GM21528 (cell line): Measurements from ENCODE around the gene MED29.

Experiments used
- ATAC-seq: cut with Tn5 transposase; IDR thresholded peaks from one replicate; pipeline ENCODE4 v1.9.1; 2021; ENCODE audit warnings: mild to moderate bottlenecking, moderate library complexity; ENCODE audit not compliant: unreplicated experiment, low FRiP score

Gene MED29

DNA sequence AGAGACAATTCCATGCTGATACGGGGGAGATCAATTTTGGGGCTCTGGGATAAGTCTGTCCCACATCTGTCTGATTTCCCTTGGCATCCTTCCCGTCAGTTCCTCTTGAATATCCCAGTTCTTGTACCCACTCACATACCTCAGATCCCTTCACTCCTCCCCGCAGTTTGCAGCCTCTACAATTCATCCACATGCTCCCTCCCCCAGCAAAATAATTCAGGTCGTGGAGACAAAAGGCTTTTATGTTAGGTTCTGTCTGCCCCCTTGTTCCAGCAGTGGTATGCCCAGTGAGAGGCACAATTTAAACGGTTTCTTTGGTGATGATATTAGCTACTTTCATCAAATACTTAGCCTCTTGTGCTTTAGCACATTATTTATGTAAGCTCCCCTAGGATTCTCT, 35.0 kb downstream of the MED29 start:
- ATAC-seq: no peak

DNA sequence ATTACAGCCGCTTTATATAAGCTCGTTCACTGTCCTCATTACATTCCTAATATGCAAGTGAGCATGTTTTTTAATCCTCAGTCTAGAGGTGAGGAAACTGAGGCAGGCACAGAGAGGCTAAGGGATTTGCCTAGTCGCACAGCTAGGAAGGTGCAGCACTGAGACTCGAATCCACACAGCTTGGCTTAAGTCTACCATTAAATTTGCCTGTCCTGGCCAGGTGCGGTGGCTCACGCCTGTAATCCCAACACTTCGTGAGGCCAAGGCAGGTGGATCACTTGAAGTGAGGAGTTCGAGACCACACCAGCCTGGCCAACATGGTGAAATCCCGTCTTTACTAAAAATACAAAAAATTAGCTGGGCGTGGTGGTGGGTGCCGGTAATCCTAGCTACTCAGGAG, 36.5 kb downstream of the MED29 start:
- ATAC-seq: no peak

DNA sequence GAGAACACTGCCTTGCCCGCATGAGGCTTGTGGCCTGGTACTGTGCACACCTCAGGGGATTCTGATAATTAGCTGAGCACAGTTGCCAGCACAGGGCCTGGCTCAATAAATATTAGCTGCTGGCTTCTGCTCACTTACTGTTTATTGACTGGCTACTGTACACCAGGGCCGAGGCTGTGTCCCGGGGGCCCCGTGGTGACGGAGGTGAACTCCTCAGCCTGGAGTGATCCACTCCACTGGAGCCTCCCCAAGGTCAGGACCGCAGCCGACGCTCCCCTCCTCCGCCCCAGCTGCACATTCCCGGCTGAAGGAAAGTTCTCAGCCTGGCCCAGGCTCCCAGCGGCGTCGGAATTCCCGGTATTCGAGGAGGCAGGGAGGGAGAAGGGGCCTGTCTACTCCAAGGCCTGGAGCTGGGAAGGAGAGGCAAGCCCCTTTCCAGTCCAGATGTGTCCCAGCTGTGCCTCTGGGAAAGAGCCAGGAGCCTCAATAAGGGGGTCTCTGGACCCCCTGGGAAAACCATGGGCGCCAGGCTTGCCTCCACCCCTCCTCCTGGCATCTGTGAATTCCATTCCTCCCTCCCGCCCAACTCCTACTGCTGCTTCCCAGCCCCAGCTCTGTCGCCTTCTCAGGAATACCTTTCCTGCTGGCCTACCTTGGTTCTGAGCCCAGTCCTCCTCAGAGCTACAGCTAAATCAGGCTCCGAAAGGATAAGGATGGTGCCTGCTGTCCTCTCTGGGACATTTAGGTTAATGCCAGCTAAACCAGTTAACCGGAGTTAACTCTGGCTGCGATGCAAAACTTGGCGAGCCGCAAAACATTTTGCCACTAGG, 37.3 kb downstream of the MED29 start:
- no peak for ATAC-seq

DNA sequence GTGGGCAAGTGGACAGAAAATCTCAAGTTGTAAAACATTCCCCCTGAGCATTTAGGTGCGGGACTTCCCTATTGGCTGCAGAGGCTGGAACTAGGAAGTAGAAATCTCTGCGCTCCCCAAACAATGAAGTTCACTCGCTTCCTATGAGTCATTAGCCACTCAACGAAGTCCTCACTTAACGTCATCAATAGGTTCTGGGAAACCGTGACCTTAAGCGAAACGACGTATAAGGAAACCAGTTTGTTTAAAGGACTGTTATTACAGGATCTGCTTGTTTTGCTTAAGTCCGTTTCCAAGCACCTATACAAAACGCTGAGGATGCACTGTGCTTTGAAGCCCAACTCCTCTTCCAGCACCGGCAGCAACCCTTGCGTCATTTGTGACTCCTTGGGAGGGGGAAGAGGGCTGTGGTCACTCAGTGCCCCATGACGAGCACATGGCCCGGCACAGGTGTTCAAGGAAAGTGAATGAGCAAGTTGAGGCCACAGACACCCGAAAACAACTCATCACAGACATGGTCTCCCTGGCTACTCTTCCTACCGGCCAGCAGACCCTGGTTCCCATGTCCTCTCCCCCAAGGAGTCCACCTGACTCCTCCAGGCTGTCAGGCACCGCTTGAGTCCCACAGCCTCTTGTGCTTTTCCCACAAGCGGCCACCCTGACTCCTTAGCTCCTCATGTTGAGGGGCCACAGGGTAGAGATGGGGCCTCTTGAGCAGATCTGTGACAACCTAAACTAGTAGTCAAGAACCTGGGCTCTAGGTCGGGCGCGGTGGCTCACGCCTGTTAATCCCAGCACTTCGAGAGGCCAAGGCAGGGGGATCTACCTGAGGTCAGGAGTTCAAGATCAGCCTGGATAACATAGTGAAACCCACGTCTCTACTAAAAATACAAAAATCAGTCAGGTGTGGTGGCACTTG, 39.8 kb downstream of the MED29 start:
- ATAC-seq: no peak

DNA sequence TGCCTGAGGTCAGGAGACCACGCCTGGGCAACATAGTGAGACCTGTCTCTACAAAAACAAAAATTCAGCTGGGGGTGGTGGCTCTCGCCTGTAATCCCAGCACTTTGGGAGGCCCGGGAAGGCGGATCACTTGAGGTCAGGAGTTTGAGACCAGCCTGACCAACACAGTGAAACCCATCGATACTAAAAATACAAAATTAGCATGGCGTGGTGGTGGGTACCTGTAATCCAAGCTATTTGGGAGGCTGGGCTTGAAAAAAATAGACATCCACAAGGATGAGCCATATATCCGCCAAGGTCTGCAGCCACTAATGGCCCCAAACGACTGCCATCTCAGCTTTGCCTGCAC, 41.5 kb downstream of the MED29 start:
- no peak for ATAC-seq

- ATAC-seq: no peak
Measured at GRCh38 chr19:39433480-39434079, 42.4 kb downstream of the MED29 start.

DNA sequence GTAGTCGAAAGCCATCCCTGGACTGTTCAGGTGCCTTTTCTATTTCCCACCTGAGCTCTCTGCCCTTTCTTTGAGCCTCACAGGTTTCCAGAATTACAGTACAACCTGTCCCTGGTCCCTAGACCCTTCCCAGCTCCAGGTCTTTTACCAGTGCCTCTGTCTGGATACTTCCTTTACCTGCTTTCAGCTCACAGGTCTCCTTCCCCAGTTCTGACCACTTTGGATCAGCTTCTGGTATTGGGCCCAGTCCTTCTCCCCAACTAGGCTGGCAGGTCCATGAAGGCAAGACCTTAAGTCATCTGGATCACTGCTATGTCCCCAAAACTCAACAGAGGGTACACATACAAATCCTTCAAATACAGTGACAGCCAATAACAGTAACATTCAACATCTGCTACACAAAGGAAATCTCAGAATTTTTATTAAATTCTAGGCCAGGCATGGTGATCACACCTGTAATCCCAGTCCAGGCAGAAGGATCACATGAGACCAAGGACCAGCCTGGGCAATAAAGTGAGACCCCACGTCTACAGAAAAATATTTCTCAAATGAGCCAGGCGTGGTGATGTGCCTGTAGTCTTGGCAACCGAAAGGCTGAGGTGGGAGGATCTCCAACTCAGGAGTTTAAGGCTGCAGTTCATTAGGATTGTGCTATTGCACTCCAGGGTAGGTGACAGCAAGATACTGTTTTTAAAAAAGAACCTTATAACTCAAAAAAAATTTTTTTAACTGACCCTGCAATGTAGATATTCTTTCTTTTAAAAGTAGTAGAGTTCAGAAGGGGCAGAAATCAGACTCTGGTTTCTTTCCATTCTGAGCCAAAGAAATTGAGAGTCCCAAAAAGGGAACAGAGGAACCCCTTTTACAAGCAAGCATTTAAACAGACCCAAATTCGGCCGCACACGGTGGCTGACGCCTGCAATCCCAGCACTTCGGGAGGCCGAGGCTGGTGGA, 43.2 kb downstream of the MED29 start:
- no peak for ATAC-seq

- peak; percentile 64 for ATAC-seq
Measured at GRCh38 chr19:39435499-39436349, 44.5 kb downstream of the MED29 start, which contains the start of gene RPS16. Gene RPS16 (minus strand): TSS chr19:39435949. CDS start chr19:39435895, 54 bp downstream.

DNA sequence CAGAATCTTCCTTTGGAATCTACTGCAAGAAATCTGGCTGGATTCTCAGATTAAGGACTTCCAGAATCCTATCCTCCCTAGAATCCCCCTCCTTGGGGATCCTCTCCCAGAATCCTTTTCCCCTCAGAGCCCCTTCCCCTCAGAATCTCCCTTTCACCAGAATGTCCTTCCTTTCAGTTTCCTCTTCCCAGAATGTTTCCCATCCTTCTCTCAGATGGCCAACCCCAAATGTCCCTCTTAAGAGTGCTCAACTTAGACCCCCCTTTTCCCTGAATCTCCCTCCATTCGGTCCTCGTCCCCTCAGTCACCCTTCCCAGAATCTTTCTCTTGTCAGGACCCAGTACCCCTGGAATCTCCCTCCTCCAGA, 45.2 kb downstream of the MED29 start:
- ATAC-seq: no peak

DNA sequence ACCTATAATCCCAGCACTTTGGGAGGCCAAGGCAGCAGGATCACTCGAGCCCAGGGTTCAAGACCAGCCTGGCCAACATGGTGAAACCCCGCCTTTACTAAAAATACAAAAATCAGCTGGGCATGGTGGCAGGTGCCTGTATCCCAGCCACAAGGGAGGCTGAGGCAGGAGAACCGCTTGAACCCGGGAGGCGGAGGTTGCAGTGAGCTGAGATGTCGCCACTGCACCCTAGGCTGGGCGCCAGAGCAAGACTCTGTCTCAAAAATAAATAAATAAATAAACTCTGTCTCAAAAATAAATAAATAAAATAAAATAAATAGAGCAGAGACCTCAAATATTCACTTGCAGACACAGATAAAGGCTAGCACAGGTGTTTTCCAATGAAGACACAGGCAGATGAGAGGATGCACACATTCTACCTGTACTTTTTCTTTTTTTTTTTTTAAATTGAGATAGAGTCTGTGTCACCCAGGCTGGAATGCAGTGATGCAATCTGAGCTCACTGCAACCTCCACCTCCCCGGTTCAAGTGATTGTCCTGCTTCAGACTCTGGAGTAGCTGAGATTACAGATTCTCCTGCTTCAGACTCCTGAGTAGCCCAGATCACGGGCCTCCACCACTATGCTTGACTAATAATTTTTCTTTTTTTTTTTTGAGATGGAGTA, 47.2 kb downstream of the MED29 start:
- ATAC-seq: no peak

DNA sequence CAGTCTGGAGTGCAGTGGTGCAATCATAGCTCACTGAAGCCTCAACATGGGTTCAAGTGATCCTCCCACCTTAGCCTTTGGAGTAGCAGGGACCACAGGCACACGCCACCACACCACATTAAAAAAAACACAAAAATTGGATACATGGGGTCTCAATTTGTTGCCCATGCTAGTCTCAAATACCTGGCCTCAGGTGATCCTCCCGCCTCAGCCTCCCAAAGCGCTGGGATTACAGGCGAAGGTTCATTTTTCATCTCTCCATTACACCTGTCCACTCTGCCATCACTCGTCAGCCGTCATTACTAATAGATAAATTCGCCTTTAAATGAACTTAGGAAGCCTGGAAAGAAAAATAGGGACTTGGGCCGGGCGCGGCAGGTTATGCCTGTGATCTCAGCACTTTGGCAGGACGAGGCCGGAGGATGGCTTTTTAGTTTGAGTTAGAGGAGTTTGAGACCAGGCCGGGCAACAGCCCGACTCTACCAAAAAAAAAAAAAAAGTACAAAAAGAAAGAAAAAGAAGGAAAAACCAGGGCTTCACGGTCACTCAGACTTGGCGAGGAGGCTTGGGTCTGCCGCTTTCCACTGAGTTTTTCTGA, 53.5 kb downstream of the MED29 start:
- ATAC-seq: no peak

DNA sequence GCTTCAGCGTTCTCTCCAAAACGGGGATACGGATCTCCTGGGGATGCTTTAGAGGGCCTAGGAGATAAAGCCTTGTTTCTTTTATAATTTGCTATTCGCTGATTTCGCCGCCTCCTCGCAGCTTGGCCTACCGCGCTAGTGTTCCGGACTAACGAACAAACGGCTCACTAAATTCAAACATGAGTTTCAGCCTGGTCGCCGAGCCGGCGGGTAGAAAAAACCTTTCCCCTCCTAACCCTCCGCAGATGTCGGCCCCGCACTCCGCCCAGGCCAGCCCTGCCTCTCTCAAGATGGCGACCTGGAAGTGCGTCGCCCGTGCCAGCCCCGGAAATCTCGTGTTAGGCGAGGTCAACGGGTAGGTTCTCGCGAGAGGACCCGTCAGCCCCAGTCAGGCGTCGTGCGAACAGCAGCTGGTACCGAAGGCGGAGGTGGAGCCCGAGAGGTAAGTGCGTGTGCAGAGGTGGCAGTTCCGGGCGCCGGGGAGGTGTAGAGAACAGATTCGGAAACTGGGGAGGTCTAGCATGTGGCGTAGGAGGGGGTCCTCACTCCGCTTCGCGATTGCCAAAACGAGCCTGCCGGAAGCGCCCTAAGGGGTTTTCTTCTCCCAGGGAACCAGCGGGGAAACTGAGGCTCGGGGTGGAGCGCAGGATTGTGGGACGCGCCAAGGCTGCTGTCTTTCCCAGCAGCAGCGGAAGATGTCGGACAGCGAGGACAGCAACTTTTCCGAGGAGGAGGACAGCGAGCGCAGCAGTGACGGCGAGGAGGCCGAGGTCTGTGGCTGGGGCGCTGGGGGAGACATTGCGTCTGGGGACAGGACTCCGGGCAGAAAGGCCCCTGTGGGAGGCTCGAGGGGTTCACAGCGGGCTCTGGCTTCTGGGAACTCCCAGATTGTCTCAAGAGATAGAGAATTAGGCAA, 54.3 kb downstream of the MED29 start, which contains the start of gene SUPT5H:
Gene SUPT5H (plus strand): TSS at position 387 of the 916 bp plus-strand sequence. CDS start 309 bp downstream, at position 696.
- peak; percentile 74 for ATAC-seq

GRCh38 chr19:39446365-39447084, 55.3 kb downstream of the MED29 start:
- ATAC-seq: no peak

DNA sequence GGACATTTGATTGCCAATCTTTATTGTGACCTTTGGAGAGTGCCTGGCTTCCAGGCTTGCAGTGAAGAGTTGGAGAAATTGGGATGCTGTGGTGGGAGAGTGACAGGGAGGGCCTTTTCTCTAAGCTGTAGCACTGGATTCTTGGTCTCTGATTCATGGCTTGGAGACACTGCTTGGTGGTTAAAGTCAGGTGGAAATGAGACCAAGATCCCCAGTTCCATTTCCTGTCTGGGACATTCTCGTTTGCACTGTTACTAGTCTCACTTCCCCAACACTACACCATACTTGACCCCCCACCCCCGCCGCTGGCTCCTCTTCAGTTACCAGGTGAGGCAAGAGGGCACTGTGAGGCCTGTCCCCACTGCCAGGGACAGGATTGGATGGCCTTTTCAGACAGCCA, 57.1 kb downstream of the MED29 start:
- no peak for ATAC-seq

- ATAC-seq: no peak
Measured at GRCh38 chr19:39449116-39449797, 58.1 kb downstream of the MED29 start.
